GM10266 (cell line): ENCODE results near the gene ATP13A1.
"Not testable (repeated sequence)": the region's sequence is repeated elsewhere in the genome, so short reads cannot be mapped to it uniquely, and the experiment has no call there.

ENCODE experiments used
- DNase-seq: peaks from one replicate; pipeline ENCODE4 v3.0.0; 2012; ENCODE audit errors: extremely low spot score
- CTCF ChIP-seq: IDR thresholded peaks from 2 replicates; pipeline ENCODE4 v1.5.1; 2012; ENCODE audit warnings: mild to moderate bottlenecking, low read depth; ENCODE audit not compliant: control insufficient read depth, insufficient read depth; ENCODE audit errors: missing control alignments

The ATP13A1 gene

GRCh38 chr19:19696386-19696785 is 32.9 kb upstream of the ATP13A1 start:
- DNase-seq, result no peak
- TF ChIP-seq CTCF, result no peak

DNA sequence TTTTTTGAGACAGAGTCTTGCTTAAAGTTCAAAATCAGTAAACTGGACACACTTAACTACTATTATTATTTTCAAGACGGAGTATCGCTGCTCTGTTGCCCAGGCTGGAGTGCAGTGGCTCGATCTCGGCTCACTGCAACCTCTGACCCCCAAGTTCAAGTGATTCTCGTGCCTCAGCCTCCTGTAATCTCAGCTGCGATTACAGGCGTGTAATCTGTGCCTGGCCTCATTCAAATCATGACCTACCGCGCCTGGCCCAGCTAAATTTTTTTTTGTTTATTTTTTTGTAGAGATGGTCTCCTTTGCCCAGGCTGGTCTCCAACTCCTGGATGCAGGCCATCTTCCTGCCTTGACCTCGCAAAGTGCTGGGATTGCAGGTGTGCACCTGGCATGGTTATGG is 28.2 kb upstream of the ATP13A1 start:
- no peak for TF ChIP-seq CTCF
- no peak for DNase-seq

DNA sequence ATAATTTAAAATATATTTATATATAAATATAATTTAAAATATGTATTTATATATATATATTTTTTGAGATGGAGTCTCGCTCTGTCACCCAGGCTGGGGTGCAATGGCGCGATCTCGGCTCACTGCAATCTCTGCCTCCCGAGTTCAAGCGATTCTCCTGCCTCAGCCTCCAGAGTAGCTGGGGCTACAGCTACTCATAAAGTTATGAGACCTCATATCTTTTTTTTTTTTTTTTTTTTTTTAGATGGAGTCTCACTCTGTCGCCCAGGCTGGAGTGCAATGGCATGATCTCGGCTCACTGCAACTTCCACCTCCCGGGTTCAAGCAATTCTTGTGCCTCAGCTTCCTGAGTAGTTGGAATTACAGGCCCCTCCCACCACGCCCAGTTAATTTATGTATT is 25.5 kb upstream of the ATP13A1 start:
- DNase-seq, result not testable (repeated sequence)

GRCh38 chr19:19687090-19687489 is 23.6 kb upstream of the ATP13A1 start:
- no peak for TF ChIP-seq CTCF
- DNase-seq, result no peak

- no peak for TF ChIP-seq CTCF
- DNase-seq, result no peak
Measured at GRCh38 chr19:19686580-19686979, 23.1 kb upstream of the ATP13A1 start.

DNA sequence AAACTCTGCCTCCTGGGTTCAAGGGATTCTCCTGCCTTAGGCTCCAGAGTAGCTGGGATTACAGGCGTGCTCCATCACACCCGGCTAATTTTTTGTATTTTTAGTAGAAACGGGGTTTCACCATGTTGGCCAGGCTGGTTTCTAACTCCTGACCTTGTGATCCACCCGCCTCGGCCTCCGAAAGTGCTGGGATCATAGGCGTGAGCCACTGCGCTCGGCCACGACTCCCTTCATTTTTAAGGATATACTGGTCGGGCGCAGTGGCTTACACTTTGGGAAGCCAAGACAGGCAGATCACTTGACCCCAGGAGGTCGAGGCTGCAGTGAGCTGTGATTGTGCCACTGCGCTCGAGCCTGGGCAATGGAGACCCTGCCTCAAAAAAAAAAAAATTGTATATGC is 22.6 kb upstream of the ATP13A1 start:
- not testable (repeated sequence) for DNase-seq

GRCh38 chr19:19679176-19680073 is 15.9 kb upstream of the ATP13A1 start:
- no peak for DNase-seq
- TF ChIP-seq CTCF, result no peak

- no peak for DNase-seq
- TF ChIP-seq CTCF, result no peak
Measured at GRCh38 chr19:19677579-19677978, 14.1 kb upstream of the ATP13A1 start.
